ENCODE measurements around the gene ABCC5.
"Not testable (repeated sequence)": the region's sequence is repeated elsewhere in the genome, so short reads cannot be mapped to it uniquely, and the experiment has no call there.

Gene ABCC5

GRCh38 chr3:184011230-184011876, 6.3 kb downstream of the ABCC5 start:
- Histone ChIP-seq H3K4me1 (ENCODE audit: low read length) (no peaks in the 10 kb centered on the region), H3K36me3 (replicated peaks; ENCODE audit: insufficient read depth, low read length) (no peaks in the 10 kb centered on the region; the same call in 1 of the 2 replicates), H3K27me3 (replicated peaks; ENCODE audit: insufficient read depth, low read length) (no peaks in the 10 kb centered on the region), H3K9me3 (replicated peaks; ENCODE audit: insufficient read depth, low read length) (no peaks in the 10 kb centered on the region), H3K4me3 (ENCODE audit: low read length) (no peak overlapping the region), H3K27ac (ENCODE audit: low read length) (no peak overlapping the region), H3K9ac (ENCODE audit: low read length) (no peak overlapping the region), H4K20me1 (ENCODE audit: insufficient read depth, low read length) (no peaks in the 10 kb centered on the region), H2AFZ (ENCODE audit: low read length) (no peak overlapping the region), H3F3A (ENCODE audit: insufficient read depth, low read length) (peaks cover 5% of the 10 kb centered on the region; the same call in 1 of the 2 replicates), H3K79me2 (ENCODE audit: low read length) (no peaks in the 10 kb centered on the region), H3K4me2 (ENCODE audit: low read depth, low read length) (no peak overlapping the region), H3K9me2 (replicated peaks; ENCODE audit: insufficient read depth, low read length) (no peaks in the 10 kb centered on the region)
- DNase-seq = no peak
- TF ChIP-seq EZH2phosphoT487 (IDR thresholded peaks at IDR 0.05; ENCODE audit: low read length) (no peak), CTCF (IDR thresholded peaks at IDR 0.05; ENCODE audit: low read length) (no peak), EZH2 (optimal IDR thresholded peaks at IDR 0.05; ENCODE audit: low read depth, low read length) (no peak)

- Histone ChIP-seq H4K20me1 (ENCODE audit: insufficient read depth, low read length) (no peaks in the 10 kb centered on the region), H3F3A (ENCODE audit: insufficient read depth, low read length) (peaks cover 11% of the 10 kb centered on the region; the same call in 1 of the 2 replicates), H3K4me3 (ENCODE audit: low read length) (no peak overlapping the region), H3K36me3 (replicated peaks; ENCODE audit: insufficient read depth, low read length) (no peaks in the 10 kb centered on the region; the same call in 1 of the 2 replicates), H3K9me2 (replicated peaks; ENCODE audit: insufficient read depth, low read length) (no peaks in the 10 kb centered on the region), H3K27ac (ENCODE audit: low read length) (no peak overlapping the region), H3K27me3 (replicated peaks; ENCODE audit: insufficient read depth, low read length) (no peaks in the 10 kb centered on the region), H3K79me2 (ENCODE audit: low read length) (no peaks in the 10 kb centered on the region), H2AFZ (ENCODE audit: low read length) (no peak overlapping the region), H3K9me3 (replicated peaks; ENCODE audit: insufficient read depth, low read length) (no peaks in the 10 kb centered on the region), H3K4me2 (ENCODE audit: low read depth, low read length) (no peak overlapping the region), H3K4me1 (ENCODE audit: low read length) (no peaks in the 10 kb centered on the region), H3K9ac (ENCODE audit: low read length) (no peak overlapping the region)
- DNase-seq = no peak
- no peak for TF ChIP-seq EZH2 (optimal IDR thresholded peaks at IDR 0.05; ENCODE audit: low read depth, low read length)
- TF ChIP-seq CTCF (IDR thresholded peaks at IDR 0.05; ENCODE audit: low read length) = no peak
- no peak for TF ChIP-seq EZH2phosphoT487 (IDR thresholded peaks at IDR 0.05; ENCODE audit: low read length)
These were observed 9.5 kb downstream of the ABCC5 start for GRCh38 chr3:184008161-184008560.

- H3K79me2 ChIP-seq (ENCODE audit: low read length); H3K9ac ChIP-seq (ENCODE audit: low read length); H2AFZ ChIP-seq (ENCODE audit: low read length); H3K4me1 ChIP-seq (ENCODE audit: low read length); H3K27ac ChIP-seq (ENCODE audit: low read length); H3K9me2 ChIP-seq (replicated peaks; ENCODE audit: insufficient read depth, low read length); H3K4me2 ChIP-seq (ENCODE audit: low read depth, low read length); H3K9me3 ChIP-seq (replicated peaks; ENCODE audit: insufficient read depth, low read length); H4K20me1 ChIP-seq (ENCODE audit: insufficient read depth, low read length); H3K4me3 ChIP-seq (ENCODE audit: low read length); DNase-seq; H3K36me3 ChIP-seq (replicated peaks; ENCODE audit: insufficient read depth, low read length); H3K27me3 ChIP-seq (replicated peaks; ENCODE audit: insufficient read depth, low read length): not testable (repeated sequence)
- peaks cover 11% of the 10 kb centered on the region; the same call in 1 of the 2 replicates for H3F3A ChIP-seq (ENCODE audit: insufficient read depth, low read length)
These were observed 10.4 kb downstream of the ABCC5 start for GRCh38 chr3:184007143-184007813.

Data from MM.1S (cell line).